Right forelimb (tissue), 1 donor: ENCODE measurements around the gene HIPK3.
"Not testable (repeated sequence)": the region's sequence is repeated elsewhere in the genome, so short reads cannot be mapped to it uniquely, and the experiment has no call there.

Source experiments
- DNase-seq: peaks from one replicate; pipeline ENCODE4 v3.0.0-alpha.2; 2018

The HIPK3 gene

GRCh38 chr11:33259869-33260268 is 2.7 kb downstream of the HIPK3 start:
- DNase-seq, result no peak

DNA sequence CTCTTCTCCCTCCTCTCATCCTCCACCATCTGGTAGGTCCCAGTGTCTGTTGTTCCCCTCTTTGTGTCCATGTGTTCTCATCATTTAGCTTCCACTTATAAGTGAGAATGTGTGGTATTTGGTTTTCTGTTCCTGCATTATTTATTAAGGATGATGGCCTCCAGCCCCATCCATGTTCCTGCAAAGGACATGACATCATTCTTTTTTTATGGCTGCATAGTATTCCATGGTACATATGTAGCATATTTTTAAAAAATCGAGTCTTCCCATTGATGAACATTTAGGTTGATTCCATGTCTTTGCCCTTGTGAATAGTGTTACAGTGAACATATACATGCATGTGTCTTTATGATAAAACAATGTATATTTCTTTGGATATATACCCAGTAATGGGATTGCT is 4.2 kb downstream of the HIPK3 start:
- DNase-seq, result not testable (repeated sequence)

GRCh38 chr11:33262011-33262645 is 4.9 kb downstream of the HIPK3 start:
- no peak for DNase-seq

DNA sequence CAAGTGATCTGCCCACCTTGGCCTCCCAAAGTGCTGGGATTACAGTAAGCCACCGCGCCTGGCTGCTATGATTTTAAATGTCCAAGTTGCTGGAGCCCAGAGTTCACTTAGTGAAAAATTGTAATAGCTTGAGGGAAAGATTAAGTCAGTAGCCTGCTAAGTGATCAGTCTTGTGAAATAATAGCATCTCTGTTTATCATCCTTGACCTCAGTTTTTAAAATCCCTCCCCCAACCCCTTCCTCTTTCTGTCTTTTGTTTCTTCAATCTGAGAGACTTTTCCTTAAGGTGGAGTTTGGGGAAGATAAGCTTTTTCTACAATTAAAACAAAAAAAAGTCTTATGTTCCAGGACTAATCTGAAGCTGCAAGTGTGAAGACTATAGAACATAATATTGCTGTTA is 6.4 kb downstream of the HIPK3 start:
- DNase-seq, result no peak

DNA sequence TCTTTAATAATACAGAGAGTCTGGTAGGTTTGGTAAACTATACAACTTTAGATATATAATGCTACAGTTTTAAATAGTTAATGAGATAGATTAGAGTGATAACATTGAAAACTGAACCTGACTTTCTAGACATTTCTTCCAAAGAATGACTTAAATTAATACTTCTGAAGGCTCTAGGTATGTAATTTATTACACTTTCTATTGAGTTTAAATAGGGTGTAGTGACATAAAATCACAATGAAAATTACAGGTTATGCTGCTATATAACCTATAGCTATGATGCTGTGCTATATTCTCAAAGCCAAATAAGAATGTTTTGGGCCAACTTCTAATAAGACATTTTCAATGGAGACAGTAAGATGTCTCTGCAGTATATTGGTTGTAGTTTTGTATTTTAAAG is 7.7 kb downstream of the HIPK3 start:
- DNase-seq, result no peak

DNA sequence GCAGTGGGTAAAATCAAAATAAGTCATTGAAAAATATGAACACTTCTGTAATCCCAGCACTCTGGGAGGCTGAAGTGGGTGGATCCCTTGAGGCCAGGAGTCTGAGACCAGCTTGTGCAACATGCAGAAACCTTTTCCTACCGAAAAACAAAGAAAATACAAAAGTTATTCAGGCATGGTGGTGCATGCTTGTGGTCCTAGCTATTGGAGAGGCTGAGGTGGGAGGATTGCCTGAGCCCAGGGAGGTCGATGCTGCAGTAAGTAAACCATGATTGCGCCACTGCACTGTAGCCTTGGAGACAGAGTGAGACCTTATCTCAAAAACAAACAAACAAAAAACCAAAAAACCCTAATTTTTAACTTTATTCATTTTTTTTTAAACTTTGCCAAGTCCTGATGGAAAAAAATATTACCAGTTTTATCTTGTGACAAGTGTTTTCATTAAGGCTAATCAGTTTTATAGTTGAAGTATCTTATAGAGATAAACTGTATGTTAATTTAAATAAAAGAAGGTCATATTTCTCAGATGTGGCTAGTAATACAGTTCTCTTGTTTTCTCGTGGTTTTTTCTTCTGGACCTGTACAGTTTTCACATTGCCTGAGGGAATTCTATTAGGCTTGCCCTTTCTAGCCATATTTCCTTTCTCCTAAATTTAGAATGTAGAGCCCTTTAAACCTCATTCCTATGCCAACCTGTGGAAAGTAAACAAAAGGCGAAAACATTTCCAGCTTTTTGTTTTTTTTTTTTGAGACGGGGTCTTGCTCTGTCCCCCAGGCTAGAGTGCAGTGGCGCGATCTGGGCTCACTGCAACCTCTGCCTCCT is 9.4 kb downstream of the HIPK3 start:
- no peak for DNase-seq

DNA sequence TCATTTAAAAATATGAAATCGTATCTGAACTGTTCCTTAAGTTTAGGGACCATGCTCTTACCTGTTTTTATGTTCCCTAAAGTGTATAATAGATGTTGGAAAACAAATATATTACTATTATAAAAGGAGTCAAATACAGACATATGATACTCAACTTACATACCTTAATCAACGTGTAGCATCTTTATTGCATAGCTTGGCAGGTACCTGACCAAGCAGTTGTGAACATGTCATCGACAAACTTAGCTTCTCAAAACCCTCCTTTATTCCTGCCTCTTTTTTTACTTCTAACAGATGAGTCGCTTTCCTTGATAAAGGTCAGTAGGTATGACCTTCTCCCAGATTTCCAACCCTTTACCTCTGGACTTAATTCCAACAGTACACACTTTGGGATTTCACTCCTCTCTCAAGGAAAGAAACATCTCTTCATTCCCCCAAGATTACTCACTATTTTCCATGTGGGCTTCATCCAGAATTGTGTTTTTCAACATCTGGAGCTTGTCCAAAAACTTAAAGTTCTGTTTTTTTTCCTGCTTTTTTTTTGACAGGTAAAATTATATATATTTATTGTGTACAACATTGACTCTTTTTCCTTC is 11.9 kb downstream of the HIPK3 start:
- no peak for DNase-seq

DNA sequence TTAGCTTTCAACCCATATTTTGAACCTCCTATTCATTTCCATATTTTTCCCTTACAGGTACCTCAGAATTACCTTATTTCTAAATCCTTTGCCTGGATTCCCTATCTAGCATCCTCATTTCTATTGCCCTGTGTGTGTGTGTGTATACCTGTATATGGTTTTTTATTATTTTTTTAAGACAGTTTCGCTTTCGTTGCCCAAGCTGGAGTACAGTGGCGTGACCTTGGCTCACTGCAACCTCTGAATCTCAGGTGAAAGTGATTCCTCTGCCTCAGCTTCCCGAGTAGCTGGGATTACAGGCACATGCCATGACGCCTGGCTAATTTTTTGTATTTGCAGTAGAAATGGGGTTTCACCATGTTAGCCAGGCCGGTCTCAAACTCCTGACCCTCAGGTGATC is 12.6 kb downstream of the HIPK3 start:
- no peak for DNase-seq

GRCh38 chr11:33271059-33271458 is 13.9 kb downstream of the HIPK3 start:
- DNase-seq, result no peak

DNA sequence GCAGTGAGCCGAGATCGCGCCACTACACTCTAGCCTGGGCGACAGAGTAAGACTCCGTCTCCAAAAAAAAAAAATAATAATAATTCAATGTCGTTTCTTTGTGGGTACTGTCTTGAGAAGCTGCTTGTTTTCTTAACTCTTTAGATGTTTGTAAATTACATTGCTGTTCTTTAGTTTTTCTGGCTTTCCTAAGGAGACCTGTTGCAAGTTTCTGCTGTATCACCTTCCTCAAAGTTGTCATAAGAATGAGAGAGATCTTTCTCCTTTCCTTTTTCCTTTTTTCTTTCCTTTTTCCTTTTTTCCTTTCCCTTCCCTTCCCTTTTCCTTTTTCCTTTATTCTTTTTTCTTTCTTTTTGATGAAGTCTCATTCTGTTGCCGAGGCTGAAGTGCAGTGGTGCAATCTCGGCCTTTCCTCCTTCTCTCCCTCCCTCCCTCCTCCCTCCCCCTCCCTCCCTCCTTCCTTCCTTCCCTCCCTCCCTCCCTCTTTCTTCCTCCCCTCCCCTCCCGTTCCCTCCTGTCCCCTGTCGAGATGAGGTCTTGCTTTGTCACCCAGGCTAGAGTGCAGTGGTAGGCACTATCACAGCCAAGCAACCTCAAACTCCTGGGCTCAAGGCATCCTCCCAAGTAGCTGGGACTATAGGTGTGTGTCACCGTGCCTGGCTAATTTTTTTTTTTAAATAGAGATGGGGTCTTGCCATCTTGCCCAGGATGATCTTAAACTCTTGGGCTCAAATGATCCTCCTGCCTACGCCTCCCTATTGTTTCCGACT is 15.3 kb downstream of the HIPK3 start:
- DNase-seq, result no peak

DNA sequence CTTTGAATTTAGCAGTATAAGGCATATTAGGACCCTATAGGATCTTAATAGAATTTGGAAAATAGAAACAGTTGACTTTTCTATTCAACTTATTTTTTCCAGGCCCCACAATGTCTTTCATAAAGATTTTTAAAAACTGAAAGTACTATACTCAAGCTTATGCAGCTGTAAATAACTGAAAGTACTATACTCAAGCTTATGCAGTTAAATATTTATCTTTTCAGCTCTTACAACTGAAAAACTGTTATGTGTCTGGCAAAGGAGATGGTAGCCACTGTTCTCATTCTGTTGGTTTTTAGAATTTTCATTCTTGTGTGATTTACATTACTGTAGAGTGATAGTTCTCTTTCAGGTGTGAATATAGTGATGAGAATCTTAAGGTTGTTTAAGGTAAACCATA is 16.5 kb downstream of the HIPK3 start:
- no peak for DNase-seq

DNA sequence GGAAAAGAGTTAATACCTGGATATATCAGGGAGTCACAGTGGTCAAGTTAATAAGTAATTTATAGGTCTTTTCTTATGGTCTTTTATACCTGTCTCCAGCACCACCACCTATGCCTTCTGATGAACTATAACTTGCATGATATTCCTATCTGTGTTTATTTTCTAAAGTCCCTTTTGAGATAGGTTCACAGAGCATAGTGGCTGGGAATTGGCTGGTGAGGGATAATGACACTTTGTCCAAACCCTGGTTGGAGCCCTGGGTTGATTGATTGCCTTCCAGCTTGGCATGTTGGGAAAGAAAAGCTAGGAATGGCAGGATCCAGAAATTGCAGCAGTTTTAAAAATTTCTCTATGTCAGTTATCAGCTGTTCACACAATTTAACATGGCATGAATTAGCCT is 23.2 kb downstream of the HIPK3 start:
- no peak for DNase-seq

GRCh38 chr11:33281758-33282157 is 24.6 kb downstream of the HIPK3 start:
- no peak for DNase-seq

DNA sequence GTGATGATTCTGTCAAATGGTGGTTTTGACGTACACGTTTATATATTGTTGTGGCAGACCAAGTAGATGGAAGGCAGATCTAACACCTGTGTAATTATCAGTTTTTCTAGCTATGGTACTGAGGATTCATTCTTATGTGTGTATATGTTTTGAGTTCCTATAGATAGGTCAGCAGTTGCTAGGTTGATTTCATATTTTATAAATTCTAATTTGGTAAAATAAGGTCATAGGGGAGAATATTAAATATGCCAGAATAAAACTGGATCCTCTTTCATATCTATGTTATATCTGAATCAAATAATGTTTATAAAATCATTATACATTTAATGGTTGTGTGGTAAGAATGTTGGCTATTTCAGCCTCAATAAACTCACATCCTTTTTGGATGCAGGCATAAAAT is 27.6 kb downstream of the HIPK3 start:
- DNase-seq, result no peak

DNA sequence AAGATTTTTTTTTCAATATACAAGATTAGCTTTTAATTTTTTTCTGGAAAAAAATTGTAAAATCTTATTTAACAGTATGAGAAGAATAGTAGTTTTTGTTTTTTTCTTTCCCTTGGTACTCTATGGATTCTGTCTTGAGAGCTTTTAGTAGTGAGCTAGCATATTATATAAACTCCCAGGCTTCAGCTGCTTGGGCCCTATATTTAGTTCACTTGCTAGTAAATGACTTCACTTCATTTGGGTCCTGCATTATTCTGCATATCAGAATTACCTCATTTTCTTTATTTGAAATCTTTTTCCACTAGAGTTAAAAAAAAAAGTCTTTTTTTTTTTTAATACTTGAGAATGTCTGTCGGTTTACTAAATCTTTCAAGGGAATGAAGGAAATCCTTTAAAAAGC is 33.1 kb downstream of the HIPK3 start:
- no peak for DNase-seq

DNA sequence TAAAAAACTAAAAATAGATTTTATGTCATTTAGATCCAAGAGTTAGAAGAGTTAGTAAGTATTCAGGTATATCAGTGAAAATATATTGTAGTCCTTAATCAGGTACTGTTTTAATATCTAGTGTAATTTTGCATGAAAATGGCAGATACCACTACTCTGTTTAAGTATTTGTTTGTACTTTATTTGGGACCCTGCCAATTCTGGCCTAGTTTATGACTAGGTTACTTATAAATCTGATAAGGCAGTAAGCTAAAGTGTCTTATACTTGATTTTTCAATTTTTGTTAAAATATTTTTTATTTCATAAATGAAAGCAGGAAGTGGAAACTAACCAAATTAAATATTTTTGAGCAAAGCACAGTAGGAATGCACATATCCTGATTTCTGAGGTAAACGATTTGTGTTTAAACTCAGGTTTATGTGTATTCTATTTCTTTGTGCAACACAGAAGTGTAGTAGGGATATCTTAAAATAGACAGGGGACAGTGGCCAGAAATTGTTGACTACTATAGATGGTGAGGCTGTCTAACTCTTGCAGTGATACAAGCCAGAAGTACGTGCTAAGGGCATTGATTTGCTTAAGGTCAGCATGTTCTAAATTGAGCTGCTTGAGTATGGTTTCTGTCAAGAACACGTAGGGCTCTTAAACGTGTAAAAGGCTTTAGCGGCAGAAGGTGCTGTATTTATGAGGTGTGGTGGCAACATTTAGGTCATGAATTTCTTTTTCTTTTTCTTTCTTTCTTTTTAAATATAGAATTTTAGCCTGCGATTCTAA is 34.0 kb downstream of the HIPK3 start:
- DNase-seq, result no peak

GRCh38 chr11:33292311-33292710 is 35.1 kb downstream of the HIPK3 start:
- no peak for DNase-seq

DNA sequence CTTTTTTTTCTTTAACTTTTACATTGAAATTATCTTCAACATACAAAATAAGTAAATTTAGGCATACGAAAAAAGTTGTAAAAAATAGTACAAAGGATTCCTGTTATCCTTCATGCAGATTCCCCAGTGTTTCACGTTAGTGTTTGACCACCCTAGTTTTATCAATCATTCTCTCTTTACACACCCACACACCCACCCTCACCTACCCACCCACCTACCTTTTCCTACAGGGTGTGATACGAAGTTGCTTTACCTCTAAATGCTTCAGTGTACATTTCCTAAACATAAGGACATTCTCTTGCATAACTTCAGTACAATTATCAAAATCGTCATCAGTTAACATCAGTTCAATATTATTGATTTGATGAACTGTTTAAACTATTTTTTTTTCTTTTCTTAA is 37.0 kb downstream of the HIPK3 start:
- no peak for DNase-seq

- no peak for DNase-seq
Measured at GRCh38 chr11:33294797-33295196, 37.6 kb downstream of the HIPK3 start.

DNA sequence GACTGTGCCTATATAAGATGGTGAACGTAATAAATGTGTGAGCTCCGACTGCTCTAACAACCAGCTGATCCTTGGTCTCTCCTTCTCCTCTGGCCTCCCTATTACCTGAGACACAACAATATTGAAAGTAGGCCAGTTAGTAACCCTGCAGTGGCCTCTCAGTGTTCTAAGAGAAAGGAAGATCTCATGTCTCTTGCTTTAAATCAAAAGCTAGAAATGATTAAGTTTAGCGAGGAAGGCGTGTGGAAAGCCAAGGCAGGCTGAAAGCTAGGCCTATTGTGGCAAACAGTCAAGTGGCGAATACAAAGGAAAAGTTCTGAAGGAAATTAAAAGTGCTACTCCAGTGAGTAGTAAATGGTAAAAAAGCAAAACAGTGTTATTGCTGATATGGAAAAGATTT is 39.5 kb downstream of the HIPK3 start:
- DNase-seq, result no peak

GRCh38 chr11:33303541-33303940 is 46.4 kb downstream of the HIPK3 start:
- no peak for DNase-seq

DNA sequence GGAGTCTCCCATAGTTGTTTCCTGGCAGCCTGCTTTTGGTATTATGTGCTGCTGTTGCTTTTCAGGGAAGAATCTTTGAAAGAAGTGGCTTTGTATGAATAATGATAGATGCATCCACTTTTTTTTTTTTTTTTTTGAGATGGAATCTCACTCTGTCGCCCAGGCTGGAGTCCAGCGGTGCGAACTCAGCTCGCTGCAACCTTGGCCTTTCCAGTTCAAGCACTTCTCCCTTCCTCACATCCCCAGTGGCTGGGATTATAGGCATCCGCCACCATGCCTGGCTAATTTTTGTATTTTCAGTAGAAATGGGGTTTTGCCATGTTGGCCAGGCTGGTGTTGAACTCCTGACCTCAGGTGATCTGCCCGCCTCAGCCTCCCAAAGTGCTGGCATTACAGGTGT is 49.6 kb downstream of the HIPK3 start:
- DNase-seq, result not testable (repeated sequence)

DNA sequence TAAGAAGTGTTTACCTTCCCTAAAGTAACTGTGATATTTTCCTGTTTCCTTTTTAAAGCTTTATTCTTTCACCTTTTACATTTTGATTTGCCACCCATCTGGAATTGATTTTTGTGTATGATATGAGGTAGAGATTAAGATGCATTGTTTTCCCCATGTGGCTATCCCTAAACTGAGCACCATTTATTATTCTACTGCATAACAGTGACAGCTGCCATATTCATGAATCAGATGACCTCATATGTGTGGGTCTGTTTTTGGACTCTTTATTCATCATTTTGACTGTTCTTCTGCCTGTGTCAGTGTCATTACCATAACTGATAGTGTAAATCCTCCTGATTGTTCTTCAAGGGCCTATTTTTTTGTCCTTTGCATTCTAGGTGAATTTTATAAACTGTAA is 50.8 kb downstream of the HIPK3 start:
- no peak for DNase-seq
